IPS DF 4.7 (cell line): ENCODE data around the gene CACNA1C.
"Not testable (repeated sequence)": the region's sequence is repeated elsewhere in the genome, so short reads cannot be mapped to it uniquely, and the experiment has no call there.

Experiments used
- DNase-seq: peaks from one replicate; pipeline ENCODE4 v3.0.0-alpha.2; 2013; ENCODE audit warnings: low spot score; ENCODE audit errors: extremely low read depth

Gene CACNA1C

DNA sequence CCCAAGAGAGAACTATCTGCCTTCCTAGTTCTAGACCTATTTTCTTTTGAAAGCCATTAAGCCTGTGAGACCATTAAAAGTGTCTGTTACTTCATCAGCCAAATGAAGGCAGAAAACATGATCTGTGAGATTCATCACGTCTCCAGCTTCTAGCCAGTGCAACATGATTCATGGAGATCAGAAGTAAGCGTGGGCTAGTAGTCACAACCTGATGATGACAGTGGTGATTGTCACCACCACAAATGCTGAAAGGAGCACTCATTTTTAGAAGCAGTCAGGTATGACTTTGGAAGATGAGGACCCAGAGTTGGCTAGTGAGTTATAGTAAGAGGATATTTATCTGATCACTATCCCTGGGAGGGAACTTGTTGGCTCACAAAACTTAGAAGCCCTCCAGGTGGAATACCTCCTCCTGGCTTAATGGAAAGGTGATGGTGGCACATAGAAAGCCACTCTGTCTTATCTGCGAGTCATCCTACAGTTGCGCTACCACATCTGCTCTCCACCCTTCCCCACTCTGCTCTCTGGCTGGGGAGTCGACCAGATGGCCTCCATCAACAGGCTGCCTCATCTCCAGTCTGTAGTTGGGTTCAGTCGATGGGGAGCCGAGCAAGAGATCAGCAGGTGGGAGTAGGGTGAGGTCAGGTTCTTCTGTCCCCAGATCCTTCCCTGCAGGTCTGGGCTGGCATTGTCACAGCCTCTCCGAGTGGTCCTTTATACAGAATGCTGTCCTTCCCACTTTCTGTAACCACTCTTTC, 424.4 kb downstream of the CACNA1C start:
- DNase-seq: no peak

GRCh38 chr12:2479851-2480535, 427.2 kb downstream of the CACNA1C start:
- no peak for DNase-seq

GRCh38 chr12:2481346-2481745, 428.6 kb downstream of the CACNA1C start:
- DNase-seq: no peak

GRCh38 chr12:2481951-2482350, 429.2 kb downstream of the CACNA1C start:
- DNase-seq: no peak

- no peak for DNase-seq
Observed at GRCh38 chr12:2482938-2483660, 430.3 kb downstream of the CACNA1C start.

DNA sequence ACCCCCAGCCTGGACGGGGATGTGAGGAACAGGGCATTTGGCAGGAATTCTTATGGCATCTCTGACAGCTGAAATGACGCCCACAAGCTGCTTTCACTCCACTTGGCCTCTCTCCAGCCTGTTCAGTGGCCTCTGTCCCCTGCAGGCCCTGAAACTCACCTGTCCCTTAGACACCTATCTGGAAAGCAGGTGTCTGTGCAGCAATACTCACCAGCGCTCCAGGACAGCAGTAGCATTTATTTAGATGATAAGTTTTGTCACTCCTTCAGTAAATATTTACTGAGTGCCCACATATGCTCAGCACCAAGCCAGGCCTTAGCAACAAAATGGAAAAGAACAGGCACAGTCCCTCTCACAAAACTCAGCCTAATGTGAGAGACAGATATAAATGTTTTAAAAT, 430.9 kb downstream of the CACNA1C start:
- no peak for DNase-seq

- DNase-seq: no peak
Observed at GRCh38 chr12:2484141-2484776, 431.5 kb downstream of the CACNA1C start.

- DNase-seq: no peak
Observed at GRCh38 chr12:2485681-2486080, 432.9 kb downstream of the CACNA1C start.

- no peak for DNase-seq
Observed at GRCh38 chr12:2486796-2487195, 434.0 kb downstream of the CACNA1C start.

DNA sequence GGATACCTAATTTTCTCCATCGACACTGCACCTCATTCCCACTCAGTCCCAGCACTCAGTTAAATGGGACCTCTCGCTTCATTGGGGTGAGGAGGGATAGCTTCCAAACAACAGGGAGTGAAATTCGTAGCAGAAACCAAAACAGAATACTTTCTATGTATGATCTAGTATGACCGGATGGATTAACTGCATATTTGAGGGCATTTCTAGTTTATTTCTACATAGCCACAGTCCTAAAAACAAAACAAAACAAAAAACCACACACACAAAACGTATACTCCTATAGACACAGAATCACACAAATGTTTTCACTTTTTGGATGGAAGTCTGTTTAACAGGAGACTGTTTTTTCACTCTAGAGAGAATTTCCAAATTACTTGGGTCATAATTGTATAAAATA, 434.5 kb downstream of the CACNA1C start:
- no peak for DNase-seq

GRCh38 chr12:2488131-2488530, 435.3 kb downstream of the CACNA1C start:
- no peak for DNase-seq

DNA sequence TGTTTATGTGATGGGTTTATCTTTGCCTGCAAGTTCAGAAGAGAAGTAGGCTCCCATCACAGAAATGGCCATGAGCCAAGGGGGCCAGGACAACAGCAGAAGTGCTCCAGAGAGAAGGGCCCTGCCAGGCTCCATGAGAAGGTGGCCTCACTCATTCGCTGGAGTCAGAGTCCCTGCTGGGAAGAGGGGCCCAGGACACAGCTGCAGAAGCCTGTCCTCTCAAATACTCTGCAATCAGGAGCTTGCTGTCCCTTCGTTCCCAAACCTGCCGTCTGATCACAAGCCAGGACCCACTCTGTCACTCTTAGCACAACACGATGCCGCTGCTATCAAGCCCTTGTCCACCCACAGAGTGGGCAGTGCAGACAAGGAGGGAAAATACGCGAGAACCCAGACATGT, 435.8 kb downstream of the CACNA1C start:
- DNase-seq: no peak

DNA sequence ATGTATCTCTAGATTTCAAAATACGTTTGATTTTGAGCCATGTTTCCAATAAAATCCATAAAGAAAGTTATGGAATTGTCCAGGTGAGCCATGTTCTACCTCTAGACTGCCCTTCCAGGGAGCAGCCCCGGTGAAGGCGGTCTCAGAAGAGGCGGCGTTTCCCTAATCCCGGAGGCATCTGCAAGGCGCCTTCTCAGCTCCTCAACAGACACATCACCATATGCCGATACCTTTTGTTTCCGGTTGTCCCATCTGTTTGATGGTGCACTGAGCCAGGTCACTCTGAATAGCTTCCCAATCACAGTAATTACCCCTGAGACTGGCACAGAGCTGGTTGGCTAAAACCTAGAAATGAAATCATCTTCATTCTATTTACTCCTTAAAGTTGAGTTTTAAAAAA, 436.5 kb downstream of the CACNA1C start:
- DNase-seq: no peak

DNA sequence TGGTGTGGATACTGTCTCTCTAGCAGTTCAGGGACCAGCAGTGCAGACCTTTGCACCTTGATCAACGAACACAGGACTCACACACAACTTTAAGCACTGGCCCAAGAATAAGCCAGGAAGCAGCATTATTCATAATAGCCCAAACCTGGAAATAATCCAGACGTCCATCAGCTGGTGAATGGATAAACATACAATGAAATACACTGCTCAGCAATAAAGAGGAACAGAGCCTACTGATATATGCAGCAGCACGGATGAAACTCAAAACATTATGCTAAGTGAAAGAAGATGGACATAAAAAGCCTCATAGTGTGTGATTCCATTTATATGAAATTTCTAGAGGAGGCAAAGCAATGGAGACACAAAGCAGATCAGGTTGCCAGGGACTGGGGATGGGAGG, 438.0 kb downstream of the CACNA1C start:
- DNase-seq: no peak

DNA sequence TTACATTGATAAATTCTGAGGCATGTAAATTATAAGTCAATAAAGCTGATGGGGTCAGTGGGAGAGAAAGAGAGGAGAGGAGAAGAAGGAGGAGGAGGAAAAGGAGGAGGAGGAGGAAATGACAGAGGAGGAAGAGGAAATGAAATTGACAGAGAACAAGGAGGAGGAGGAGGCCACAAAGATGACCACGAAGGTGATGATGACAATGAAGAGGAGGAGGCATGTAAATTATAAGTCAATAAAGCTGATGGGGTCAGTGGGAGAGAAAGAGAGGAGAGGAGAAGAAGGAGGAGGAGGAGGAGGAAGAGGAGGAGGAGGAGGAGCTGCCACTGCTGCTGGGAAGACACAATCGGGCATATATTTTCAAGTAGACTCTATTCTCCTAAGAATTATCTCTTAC, 438.6 kb downstream of the CACNA1C start:
- DNase-seq: not testable (repeated sequence)

DNA sequence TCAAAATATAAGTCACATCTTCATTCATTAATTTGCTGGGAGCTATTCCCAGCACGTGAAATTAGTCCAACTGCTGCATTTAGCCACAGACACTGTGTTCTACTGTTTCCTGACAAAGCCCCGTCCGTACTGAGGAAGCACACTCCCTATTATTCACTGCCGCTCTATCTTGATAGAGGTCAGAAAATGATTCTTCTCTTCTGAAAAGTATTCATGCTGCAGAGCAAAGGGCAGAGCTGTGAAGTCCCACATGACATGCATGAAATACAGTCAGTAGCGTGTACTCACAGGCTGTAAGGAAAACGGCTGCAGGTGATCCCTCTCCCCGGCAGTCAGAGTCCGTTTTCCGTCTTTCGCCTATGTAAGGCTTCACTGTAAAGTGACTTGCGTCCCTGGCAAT, 439.4 kb downstream of the CACNA1C start:
- no peak for DNase-seq

GRCh38 chr12:2493086-2493485, 440.3 kb downstream of the CACNA1C start:
- DNase-seq: no peak

DNA sequence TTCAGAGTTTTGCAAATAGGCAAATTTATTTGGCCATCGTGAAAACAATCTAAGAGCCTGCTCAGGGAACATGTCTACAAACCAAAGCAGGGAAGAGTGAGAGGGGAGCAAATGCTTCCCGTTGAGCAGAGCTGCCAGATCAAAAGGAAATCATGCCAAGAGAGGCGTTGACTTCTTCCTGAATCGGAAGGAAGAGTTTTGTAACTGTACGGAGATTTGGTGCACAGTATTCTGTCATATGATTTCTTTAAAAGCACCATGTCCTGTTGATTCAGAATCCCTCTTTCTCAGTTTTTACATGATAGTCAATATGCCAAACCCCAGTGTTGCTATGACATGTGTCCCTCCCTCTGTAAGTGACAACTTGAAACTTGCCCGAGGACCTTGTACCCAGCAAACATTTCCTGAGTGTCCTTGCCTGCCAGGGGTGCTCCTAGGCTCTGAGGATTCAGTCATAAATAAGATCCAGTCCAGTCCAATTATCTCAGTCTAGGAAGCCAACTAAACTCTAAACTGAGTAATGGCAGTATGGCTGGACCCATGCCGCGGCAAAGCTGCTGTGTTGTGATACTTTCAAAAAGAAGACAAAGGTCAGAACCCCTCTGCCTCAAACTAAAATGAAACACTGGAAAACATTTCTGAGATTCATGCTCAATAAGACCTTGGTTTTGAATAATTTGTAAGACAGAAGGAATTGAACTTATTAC, 441.9 kb downstream of the CACNA1C start:
- no peak for DNase-seq

DNA sequence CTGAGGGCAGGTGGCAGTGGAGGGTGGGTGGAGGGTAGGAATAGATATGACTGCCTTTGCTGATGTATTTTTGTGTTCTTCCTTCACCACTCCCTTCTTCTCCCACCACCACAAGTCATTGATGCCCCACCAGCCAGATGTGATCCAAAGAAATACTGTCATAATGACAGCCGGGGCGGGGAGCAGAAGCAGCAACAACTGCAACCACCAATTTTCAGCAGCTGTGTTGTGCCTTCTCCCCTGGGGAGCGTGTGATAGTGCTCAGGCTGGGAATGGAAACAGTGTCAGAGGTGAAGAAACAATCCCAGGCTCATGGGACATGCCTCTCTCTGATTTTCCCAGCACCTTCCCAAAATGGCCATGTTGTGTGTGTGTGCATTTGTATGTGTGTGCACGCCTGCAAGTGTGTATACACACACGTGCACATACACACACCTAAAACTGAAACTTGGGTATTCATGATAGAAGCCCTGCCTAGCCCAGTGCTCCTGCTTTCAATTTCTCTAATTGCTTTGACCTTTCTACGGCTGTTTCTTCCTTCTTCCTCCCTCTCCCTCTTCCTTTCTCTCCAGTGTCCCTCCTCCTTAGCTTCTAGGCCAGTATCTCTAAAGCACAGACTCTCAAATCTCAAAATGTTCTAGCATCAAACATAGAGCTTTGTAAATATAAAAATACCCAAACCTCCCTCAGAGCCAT, 442.8 kb downstream of the CACNA1C start:
- DNase-seq: no peak

DNA sequence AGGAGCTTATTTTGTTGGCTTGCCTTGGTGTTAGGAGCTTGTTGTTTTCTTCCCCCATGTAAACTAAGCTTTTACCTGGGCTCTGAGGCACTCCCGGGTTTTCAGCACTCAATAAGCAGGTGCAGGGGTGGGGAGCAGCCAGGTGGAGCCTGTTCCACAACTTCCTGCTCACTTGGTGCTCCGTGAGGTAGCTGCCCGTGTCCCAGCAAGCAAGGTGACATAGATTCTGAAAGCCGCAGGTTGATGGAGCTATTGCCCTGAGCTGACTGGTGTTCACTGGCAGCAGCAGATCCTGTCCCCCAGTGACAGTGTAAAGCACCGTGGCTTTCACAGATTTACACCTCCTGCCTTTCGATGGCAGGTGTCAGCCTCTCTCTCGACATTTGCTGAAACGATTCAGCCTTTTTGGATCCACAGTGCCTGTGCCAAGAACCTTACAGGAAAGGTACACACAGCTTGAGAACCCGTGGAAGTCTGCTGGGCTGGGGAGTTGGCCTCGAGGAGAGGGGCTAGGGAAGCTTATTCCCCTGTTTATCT, 446.2 kb downstream of the CACNA1C start:
- no peak for DNase-seq
